HL-60 (cell line): ENCODE measurements around the gene ZBTB6.

Source experiments
- DNase-seq, 2 experiments: peaks; one replicate each; pipeline ENCODE4 v3.0.0-alpha.2; 2010 to 2020; ENCODE audit warnings: low read depth in 1 of 2, low spot score in 1 of 2
- H3K27ac ChIP-seq: fragments of 250-450 bp; sonication (Bioruptor Pico); replicated peaks from 2 replicates; pipeline ENCODE4 v1.5.1; 2020; ENCODE audit warnings: mild to moderate bottlenecking, moderate library complexity
- H3K27me3 ChIP-seq: fragments of 250-450 bp; sonication (Bioruptor Pico); 2 replicates; pipeline ENCODE4 v1.5.1; 2021; ENCODE audit warnings: mild to moderate bottlenecking, moderate library complexity; ENCODE audit not compliant: insufficient read depth, poor library complexity, severe bottlenecking
- H3K4me3 ChIP-seq: replicated peaks from 2 replicates; pipeline ENCODE4 v1.5.1; 2011; ENCODE audit warnings: mild to moderate bottlenecking, control low read depth, low read length; ENCODE audit not compliant: insufficient read depth
- GABPA ChIP-seq: IDR thresholded peaks from 2 replicates; pipeline ENCODE4 v1.6.1; 2012; ENCODE audit warnings: low read depth
- POLR2AphosphoS5 ChIP-seq: IDR thresholded peaks from 2 replicates; pipeline ENCODE4 v1.6.1; 2012; ENCODE audit warnings: low read depth
- SPI1 ChIP-seq: IDR thresholded peaks from 2 replicates; pipeline ENCODE4 v1.6.1; 2012; ENCODE audit warnings: low read depth, mild to moderate bottlenecking, borderline replicate concordance
- TF ChIP-seq, protein P1 (sequence below): IDR thresholded peaks from 2 replicates; pipeline ENCODE4 v1.6.1; 2012; ENCODE audit warnings: low read depth; ENCODE audit not compliant: insufficient replicate concordance
- TF ChIP-seq, protein P2 (sequence below): IDR thresholded peaks from one replicate; pipeline ENCODE4 v1.5.1; 2011; ENCODE audit warnings: low read length, control low read depth, inconsistent platforms; ENCODE audit not compliant: insufficient read depth

ZBTB6 gene

DNA sequence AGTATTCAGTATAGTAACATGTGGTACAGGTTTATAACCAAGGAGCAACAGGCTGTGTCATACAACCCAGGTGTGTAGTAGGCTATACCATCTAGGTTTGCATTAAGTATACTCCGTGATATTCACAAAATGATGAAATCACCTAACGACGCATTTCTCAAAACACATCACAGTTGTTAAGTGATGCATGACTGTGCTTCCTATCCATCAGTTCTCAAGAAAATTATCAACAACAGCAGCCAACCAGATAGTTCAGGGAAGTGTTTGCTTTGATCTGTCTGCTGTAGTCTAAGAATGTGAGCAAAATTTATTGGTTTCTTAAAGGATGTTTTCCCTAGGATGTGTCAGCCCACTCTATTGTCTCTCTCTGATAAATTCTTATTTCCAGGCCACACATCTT lies 10.8 kb upstream of the ZBTB6 start:
- TF ChIP-seq, protein P1, sequence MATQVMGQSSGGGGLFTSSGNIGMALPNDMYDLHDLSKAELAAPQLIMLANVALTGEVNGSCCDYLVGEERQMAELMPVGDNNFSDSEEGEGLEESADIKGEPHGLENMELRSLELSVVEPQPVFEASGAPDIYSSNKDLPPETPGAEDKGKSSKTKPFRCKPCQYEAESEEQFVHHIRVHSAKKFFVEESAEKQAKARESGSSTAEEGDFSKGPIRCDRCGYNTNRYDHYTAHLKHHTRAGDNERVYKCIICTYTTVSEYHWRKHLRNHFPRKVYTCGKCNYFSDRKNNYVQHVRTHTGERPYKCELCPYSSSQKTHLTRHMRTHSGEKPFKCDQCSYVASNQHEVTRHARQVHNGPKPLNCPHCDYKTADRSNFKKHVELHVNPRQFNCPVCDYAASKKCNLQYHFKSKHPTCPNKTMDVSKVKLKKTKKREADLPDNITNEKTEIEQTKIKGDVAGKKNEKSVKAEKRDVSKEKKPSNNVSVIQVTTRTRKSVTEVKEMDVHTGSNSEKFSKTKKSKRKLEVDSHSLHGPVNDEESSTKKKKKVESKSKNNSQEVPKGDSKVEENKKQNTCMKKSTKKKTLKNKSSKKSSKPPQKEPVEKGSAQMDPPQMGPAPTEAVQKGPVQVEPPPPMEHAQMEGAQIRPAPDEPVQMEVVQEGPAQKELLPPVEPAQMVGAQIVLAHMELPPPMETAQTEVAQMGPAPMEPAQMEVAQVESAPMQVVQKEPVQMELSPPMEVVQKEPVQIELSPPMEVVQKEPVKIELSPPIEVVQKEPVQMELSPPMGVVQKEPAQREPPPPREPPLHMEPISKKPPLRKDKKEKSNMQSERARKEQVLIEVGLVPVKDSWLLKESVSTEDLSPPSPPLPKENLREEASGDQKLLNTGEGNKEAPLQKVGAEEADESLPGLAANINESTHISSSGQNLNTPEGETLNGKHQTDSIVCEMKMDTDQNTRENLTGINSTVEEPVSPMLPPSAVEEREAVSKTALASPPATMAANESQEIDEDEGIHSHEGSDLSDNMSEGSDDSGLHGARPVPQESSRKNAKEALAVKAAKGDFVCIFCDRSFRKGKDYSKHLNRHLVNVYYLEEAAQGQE: no peak
- no peak for TF ChIP-seq POLR2AphosphoS5
- TF ChIP-seq, protein P2, sequence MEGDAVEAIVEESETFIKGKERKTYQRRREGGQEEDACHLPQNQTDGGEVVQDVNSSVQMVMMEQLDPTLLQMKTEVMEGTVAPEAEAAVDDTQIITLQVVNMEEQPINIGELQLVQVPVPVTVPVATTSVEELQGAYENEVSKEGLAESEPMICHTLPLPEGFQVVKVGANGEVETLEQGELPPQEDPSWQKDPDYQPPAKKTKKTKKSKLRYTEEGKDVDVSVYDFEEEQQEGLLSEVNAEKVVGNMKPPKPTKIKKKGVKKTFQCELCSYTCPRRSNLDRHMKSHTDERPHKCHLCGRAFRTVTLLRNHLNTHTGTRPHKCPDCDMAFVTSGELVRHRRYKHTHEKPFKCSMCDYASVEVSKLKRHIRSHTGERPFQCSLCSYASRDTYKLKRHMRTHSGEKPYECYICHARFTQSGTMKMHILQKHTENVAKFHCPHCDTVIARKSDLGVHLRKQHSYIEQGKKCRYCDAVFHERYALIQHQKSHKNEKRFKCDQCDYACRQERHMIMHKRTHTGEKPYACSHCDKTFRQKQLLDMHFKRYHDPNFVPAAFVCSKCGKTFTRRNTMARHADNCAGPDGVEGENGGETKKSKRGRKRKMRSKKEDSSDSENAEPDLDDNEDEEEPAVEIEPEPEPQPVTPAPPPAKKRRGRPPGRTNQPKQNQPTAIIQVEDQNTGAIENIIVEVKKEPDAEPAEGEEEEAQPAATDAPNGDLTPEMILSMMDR: no peak
- no peak for TF ChIP-seq GABPA
- no peak for TF ChIP-seq SPI1
- no peak overlapping the region for H3K27ac ChIP-seq
- no peak for DNase-seq
- no peaks in the 10 kb centered on the region for H3K27me3 ChIP-seq
- no peak overlapping the region for H3K4me3 ChIP-seq

DNA sequence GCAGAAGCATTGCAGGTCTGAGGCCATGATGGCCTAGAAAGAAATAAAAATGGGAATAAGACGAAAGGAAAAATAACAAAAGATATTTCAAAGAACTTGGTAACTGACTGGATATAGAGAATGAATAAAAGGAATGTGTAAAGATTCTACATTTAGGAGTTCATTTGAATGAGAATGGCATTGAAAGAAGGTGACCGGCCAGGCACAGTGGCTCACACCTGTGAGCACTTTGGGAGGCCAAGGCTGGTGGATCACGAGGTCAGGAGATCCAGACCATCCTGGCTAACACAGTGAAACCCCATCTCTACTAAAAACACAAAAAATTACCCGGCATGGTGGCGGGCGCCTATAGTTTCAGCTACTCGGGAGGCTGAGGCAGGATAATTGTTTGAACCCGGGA lies 9.6 kb upstream of the ZBTB6 start:
- Histone ChIP-seq H3K27ac (no peak overlapping the region), H3K27me3 (no peaks in the 10 kb centered on the region), H3K4me3 (no peak overlapping the region)
- TF ChIP-seq, protein P1: no peak
- TF ChIP-seq POLR2AphosphoS5 (no peak), SPI1 (no peak)
- TF ChIP-seq, protein P2: no peak
- DNase-seq: no peak

DNA sequence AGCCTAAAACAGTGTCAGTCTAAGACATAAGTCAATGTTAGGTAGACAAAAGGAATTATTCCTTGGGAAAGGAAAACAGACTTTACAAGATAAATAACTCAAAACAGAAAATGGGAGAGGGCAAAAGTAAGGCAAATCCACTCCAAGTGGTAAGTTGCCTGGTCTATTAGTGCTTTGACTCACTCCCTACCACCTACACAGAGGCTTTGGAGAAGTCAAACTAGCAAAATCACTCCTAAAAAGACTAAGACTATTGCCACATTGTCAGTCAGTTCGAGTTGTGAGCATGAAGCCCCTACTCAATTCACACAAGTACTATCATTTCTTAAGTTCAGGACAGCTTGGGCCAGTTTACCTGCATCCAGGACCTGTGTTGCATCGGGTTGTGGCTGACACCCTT lies 5.2 kb upstream of the ZBTB6 start:
- TF ChIP-seq POLR2AphosphoS5: no peak
- TF ChIP-seq GABPA: no peak
- TF ChIP-seq, protein P2: no peak
- TF ChIP-seq, protein P1: no peak
- TF ChIP-seq SPI1: no peak
- no peak overlapping the region for H3K4me3 ChIP-seq
- H3K27ac ChIP-seq: no peak overlapping the region
- no peak for DNase-seq
- H3K27me3 ChIP-seq: no peaks in the 10 kb centered on the region
